ENCODE results near the gene CHN2.

DNA sequence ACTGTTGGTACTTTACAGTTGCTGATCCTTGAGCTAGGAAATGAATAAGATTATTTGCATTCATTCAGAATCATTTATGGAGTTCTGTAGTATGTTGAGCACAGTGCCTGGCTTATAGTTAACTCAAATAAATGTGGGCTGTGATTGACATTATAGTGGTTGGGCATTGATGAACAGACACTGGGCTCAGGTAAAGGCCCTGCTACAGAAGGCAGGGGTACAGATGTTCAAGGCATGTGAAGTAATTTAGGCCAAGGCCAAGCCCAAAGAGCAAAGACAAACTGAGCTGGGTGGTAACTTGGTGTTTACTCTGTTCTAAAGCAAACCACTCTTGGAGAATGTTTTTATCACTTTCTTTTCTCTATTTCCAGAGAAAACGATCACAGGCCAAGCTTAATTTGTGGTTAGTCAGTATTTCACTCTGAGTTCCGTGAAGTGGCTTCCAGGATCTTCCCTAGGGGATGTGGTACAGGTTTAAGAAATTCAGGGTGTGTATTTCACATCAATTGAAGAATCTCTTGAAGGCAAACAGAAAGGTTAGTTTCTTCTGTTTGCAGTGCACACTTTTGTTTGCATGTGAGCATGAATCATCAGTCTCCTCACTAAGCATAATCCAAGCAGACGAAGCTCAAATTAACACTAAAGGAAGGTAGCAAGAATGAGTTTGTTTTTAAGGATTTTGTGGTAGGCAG lies 255.1 kb downstream of the CHN2 start:
- TF ChIP-seq CTCF (IDR thresholded peaks at IDR 0.05) (no peak), ZFX (IDR thresholded peaks at IDR 0.05; ENCODE audit: borderline replicate concordance) (no peak)

All from 22Rv1 (cell line).